K562 treated with DMSO at 1 percent for 48 hours (cell line): ENCODE results near the gene ASCL4. TPM values are rescaled to one million over a fixed set of nuclear protein-coding genes. Genes with fewer than 3 reads are reported as not detected.

Experiments
- total RNA-seq: library from RNA; unstranded; fragments of 300-600 nt; gene quantifications from 2 replicates; pipeline ENCODE4 v1.2.3, GENCODE V29; 2022; ENCODE audit warnings: low replicate concordance; ENCODE audit errors: extremely low read depth

The ASCL4 gene
- total RNA-seq = not detected in 2 replicates

GRCh38 chr12:107774349-107775029 lies at the start of gene ASCL4:
Gene ASCL4, plus strand, starts transcription at chr12:107774704. Its CDS starts 515 bp downstream, at chr12:107775219.

DNA sequence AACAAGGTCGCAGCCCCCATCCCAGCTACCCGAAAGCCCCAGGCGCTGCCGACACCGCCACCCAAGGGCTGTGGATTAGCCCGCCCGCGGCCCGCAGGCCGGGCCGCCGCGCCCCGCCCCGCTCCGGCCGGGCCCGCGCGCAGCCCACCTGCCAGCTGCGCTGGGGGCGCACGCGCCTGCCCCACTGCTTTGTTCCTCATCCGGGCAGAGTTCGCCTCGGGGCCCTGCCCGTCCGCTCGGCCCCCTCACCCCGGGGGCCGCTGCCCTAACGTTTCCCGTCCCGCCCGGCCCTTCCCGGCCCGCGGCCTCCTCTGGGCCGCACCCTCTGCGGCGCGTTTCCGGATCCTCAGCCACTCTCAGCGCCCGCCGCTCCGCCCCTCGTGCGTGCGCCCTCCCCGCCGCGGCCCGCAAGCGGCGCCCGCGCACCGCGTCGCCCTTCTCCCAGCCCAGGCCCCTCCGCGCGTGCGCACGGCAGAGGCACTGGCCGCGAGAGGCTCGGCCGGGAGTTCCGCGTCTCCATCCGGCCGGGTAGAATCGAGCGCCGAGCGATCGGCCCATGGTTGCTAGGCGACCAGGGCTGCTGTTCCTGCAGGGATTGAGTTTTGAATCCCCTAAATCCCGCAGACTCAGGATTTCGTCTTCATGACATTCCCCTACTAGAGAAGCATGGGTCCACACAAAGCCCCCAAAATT lies 13.5 kb upstream of the ASCL4 start, which contains the start of gene PRDM4:
Gene PRDM4 (minus strand): TSS at position 329 of the 693 bp plus-strand sequence. CDS start 622 bp downstream, outside the sequence.

Other genes starting within 250 kb of the ASCL4 start
- not detected in 2 replicates for gene PWP1, start 88.9 kb upstream of the ASCL4 start, total RNA-seq
- not detected in 2 replicates for gene PRDM4, start 13.6 kb upstream of the ASCL4 start, total RNA-seq